Astrocyte (in vitro differentiated cells and primary cell): Measurements from ENCODE around the gene ADAMTSL2. TPM values are rescaled to one million over a fixed set of nuclear protein-coding genes. Genes with fewer than 3 reads are reported as not detected.

Experiments
- DNase-seq: peaks from one replicate; pipeline ENCODE4 v3.0.0-alpha.2; 2010; ENCODE audit warnings: low read depth
- FAIRE-seq: peaks from 2 replicates; lab custom pipeline; 2011; peaks lifted over from hg19 to GRCh38; lab: Jason Lieb, UNC
- H2AFZ ChIP-seq: 2 replicates; pipeline ENCODE4 v1.6.0; 2012; ENCODE audit warnings: low read depth, low read length, inconsistent platforms
- H3K27ac ChIP-seq: 2 replicates; pipeline ENCODE4 v1.5.1; 2011; ENCODE audit warnings: low read depth, low read length, inconsistent platforms
- H3K27me3 ChIP-seq: 2 replicates; pipeline ENCODE4 v1.6.0; 2011; ENCODE audit warnings: low read length, inconsistent platforms; ENCODE audit not compliant: insufficient read depth
- H3K36me3 ChIP-seq: 2 replicates; pipeline ENCODE4 v1.5.1; 2011; ENCODE audit warnings: low read length, inconsistent platforms; ENCODE audit not compliant: insufficient read depth
- H3K4me1 ChIP-seq: 2 replicates; pipeline ENCODE4 v1.5.1; 2011; ENCODE audit warnings: low read length, inconsistent platforms; ENCODE audit not compliant: insufficient read depth
- H3K4me2 ChIP-seq: 2 replicates; pipeline ENCODE4 v1.6.0; 2012; ENCODE audit warnings: low read length, inconsistent platforms
- H3K4me3 ChIP-seq: 2 replicates; pipeline ENCODE4 v1.5.1; 2011; ENCODE audit warnings: low read depth, mild to moderate bottlenecking, low read length, inconsistent platforms; ENCODE audit not compliant: insufficient read depth
- H3K79me2 ChIP-seq: 2 replicates; pipeline ENCODE4 v1.6.0; 2012; ENCODE audit warnings: mild to moderate bottlenecking, low read length, inconsistent platforms; ENCODE audit not compliant: insufficient read depth
- H3K9ac ChIP-seq: 2 replicates; pipeline ENCODE4 v1.6.0; 2012; ENCODE audit warnings: mild to moderate bottlenecking, low read length, inconsistent platforms
- H3K9me3 ChIP-seq: 2 replicates; pipeline ENCODE4 v1.5.1; 2012; ENCODE audit warnings: low read depth, mild to moderate bottlenecking, low read length, inconsistent platforms; ENCODE audit not compliant: insufficient read depth
- H4K20me1 ChIP-seq: 2 replicates; pipeline ENCODE4 v1.6.0; 2012; ENCODE audit warnings: low read length, inconsistent platforms; ENCODE audit not compliant: insufficient read depth
- H3K27ac Mint-ChIP-seq: one replicate; pipeline ENCODE4 v1.8.0; 2021; ENCODE audit warnings: mild to moderate bottlenecking, mixed read lengths; ENCODE audit not compliant: unreplicated experiment
- H3K27me3 Mint-ChIP-seq: one replicate; pipeline ENCODE4 v1.8.0; 2021; ENCODE audit warnings: low read depth, mixed read lengths; ENCODE audit not compliant: unreplicated experiment
- H3K36me3 Mint-ChIP-seq: one replicate; pipeline ENCODE4 v1.8.0; 2021; ENCODE audit warnings: low read depth, mixed read lengths; ENCODE audit not compliant: unreplicated experiment
- H3K4me1 Mint-ChIP-seq: one replicate; pipeline ENCODE4 v1.8.0; 2021; ENCODE audit warnings: low read depth, mixed read lengths; ENCODE audit not compliant: unreplicated experiment
- H3K4me3 Mint-ChIP-seq: one replicate; pipeline ENCODE4 v1.8.0; 2021; ENCODE audit warnings: mild to moderate bottlenecking, moderate library complexity, mixed read lengths; ENCODE audit not compliant: unreplicated experiment
- H3K9me3 Mint-ChIP-seq: one replicate; pipeline ENCODE4 v1.8.0; 2021; ENCODE audit warnings: mild to moderate bottlenecking, mixed read lengths; ENCODE audit not compliant: unreplicated experiment
- CTCF ChIP-seq: IDR thresholded peaks from 2 replicates; pipeline ENCODE4 v1.5.1; 2011; ENCODE audit warnings: low read depth, mild to moderate bottlenecking, inconsistent platforms, low read length, moderate library complexity; ENCODE audit not compliant: insufficient read depth
- EZH2 ChIP-seq: IDR thresholded peaks from 2 replicates; pipeline ENCODE4 v1.6.1; 2012; ENCODE audit warnings: mild to moderate bottlenecking, low read length, inconsistent platforms; ENCODE audit not compliant: insufficient read depth
- total RNA-seq: library from RNA; stranded (reverse); gene quantifications from 2 replicates; pipeline ENCODE4 v1.2.1, GENCODE V29; 2021

The ADAMTSL2 gene
- total RNA-seq, 1 donor from 2014 or later, result 0.52 TPM

DNA sequence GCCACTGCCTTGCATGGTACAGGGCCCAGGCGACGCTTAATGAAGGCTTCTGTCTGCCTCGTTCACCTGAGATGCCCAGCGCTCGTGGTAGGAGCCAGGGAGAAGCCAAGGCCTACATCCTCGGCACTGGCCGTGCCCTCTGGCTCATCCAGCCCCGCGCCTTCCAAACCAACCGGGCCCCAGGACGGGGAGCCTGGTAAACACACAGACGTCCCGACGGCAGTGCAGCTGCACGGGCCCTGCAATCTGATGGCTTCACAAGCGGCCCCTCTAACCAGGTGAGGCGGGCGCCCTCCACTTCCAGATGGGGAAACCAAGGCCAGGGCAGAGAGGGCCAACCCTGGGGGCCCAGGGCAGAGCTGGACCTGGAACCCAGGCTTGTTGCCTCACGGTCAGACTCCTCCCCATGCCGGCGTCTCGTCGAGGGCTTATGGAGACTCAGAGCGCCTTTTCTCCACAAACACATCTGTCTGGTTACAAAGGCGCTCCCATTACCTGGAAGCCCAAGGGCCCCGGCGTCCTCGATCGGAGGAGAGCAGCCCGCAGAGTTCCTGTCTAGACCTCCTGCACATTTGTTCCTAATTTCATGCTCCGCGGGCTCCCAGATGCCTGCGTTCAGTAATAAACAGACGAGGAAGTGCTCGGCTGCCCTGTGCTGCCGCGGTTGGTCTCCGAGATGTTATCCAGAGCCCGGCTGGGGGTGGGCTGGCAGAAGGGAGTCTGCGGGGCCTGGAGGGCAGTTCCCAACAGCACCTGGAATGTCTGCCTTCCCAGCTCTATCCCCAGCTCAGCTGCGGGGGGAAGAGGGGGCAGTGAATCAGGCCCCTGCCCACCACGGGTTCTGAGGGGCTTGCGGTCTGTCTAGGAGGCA lies 51.2 kb downstream of the ADAMTSL2 start:
- Mint-ChIP-seq H3K9me3 (peaks cover 3% of the 10 kb centered on the region), H3K36me3 (no peaks in the 10 kb centered on the region), H3K4me3 (no peak overlapping the region), H3K27ac (no peak overlapping the region), H3K27me3 (peaks cover 34% of the 10 kb centered on the region), H3K4me1 (peaks cover 10% of the 10 kb centered on the region)
- H3K4me1 ChIP-seq, result no peaks in the 10 kb centered on the region
- no peak for FAIRE-seq
- H3K27ac ChIP-seq, result no peak overlapping the region
- DNase-seq, result no peak
- H3K36me3 ChIP-seq, result no peaks in the 10 kb centered on the region
- H3K4me2 ChIP-seq, result no peak overlapping the region
- TF ChIP-seq EZH2 (peak; percentile 53), CTCF (no peak)
- H3K4me3 ChIP-seq, result no peak overlapping the region
- H3K79me2 ChIP-seq, result no peaks in the 10 kb centered on the region
- H2AFZ ChIP-seq, result no peak overlapping the region
- peaks cover 17% of the 10 kb centered on the region for H3K27me3 ChIP-seq
- H3K9ac ChIP-seq, result no peak overlapping the region
- H4K20me1 ChIP-seq, result no peaks in the 10 kb centered on the region
- peaks cover 4% of the 10 kb centered on the region for H3K9me3 ChIP-seq

GRCh38 chr9:133587051-133587450 lies 52.5 kb downstream of the ADAMTSL2 start:
- Histone ChIP-seq H3K36me3 (no peaks in the 10 kb centered on the region), H3K4me1 (no peaks in the 10 kb centered on the region), H2AFZ (no peak overlapping the region), H3K4me2 (no peak overlapping the region), H3K9me3 (peaks cover 4% of the 10 kb centered on the region), H4K20me1 (no peaks in the 10 kb centered on the region), H3K9ac (no peak overlapping the region), H3K27ac (no peak overlapping the region), H3K79me2 (no peaks in the 10 kb centered on the region), H3K27me3 (peaks cover 17% of the 10 kb centered on the region), H3K4me3 (no peak overlapping the region)
- no peak overlapping the region for H3K4me3 Mint-ChIP-seq
- TF ChIP-seq EZH2 (no peak), CTCF (no peak)
- no peaks in the 10 kb centered on the region for H3K36me3 Mint-ChIP-seq
- H3K9me3 Mint-ChIP-seq, result peaks cover 3% of the 10 kb centered on the region
- FAIRE-seq (no peak), DNase-seq (no peak)
- H3K27ac Mint-ChIP-seq, result no peak overlapping the region
- peaks cover 29% of the 10 kb centered on the region for H3K27me3 Mint-ChIP-seq
- peaks cover 6% of the 10 kb centered on the region for H3K4me1 Mint-ChIP-seq

- Mint-ChIP-seq H3K4me3 (no peak overlapping the region), H3K4me1 (peaks cover 6% of the 10 kb centered on the region), H3K27me3 (peaks cover 27% of the 10 kb centered on the region), H3K36me3 (no peaks in the 10 kb centered on the region), H3K9me3 (peaks cover 3% of the 10 kb centered on the region), H3K27ac (no peak overlapping the region)
- DNase-seq (no peak), FAIRE-seq (no peak)
- Histone ChIP-seq H3K9me3 (peaks cover 4% of the 10 kb centered on the region), H2AFZ (no peak overlapping the region), H3K79me2 (no peaks in the 10 kb centered on the region), H3K36me3 (no peaks in the 10 kb centered on the region), H3K9ac (no peak overlapping the region), H3K27ac (no peak overlapping the region), H3K4me2 (no peak overlapping the region), H3K4me3 (no peak overlapping the region), H3K27me3 (peaks cover 17% of the 10 kb centered on the region), H4K20me1 (no peaks in the 10 kb centered on the region), H3K4me1 (no peaks in the 10 kb centered on the region)
- TF ChIP-seq EZH2, result no peak
- no peak for TF ChIP-seq CTCF
Observed at GRCh38 chr9:133587466-133587865, 53.0 kb downstream of the ADAMTSL2 start.
